Measurements from ENCODE around the gene LTBP1.

GRCh38 chr2:33391529-33392255 lies 444.9 kb downstream of the LTBP1 start:
- TF ChIP-seq POLR2A (IDR thresholded peaks at IDR 0.05) (no peak), EP300 (IDR thresholded peaks at IDR 0.05) (no peak)
